Osteocyte (in vitro differentiated cells): ENCODE measurements around the gene DNAJC11. TPM values are rescaled to one million over a fixed set of nuclear protein-coding genes. Genes with fewer than 3 reads are reported as not detected.
A peak's percentile ranks its signal among the peaks of the same experiment; 100 is the strongest.
"Not testable (repeated sequence)": the region's sequence is repeated elsewhere in the genome, so short reads cannot be mapped to it uniquely, and the experiment has no call there.

Experiments
- DNase-seq: peaks from one replicate; pipeline ENCODE4 v3.0.0; 2021; ENCODE audit warnings: mixed read lengths; ENCODE audit not compliant: unreplicated experiment; ENCODE audit errors: extremely low spot score
- H3K27ac Mint-ChIP-seq: one replicate; pipeline ENCODE4 v1.8.0; 2021; ENCODE audit warnings: mild to moderate bottlenecking, mixed read lengths; ENCODE audit not compliant: unreplicated experiment
- H3K27me3 Mint-ChIP-seq: one replicate; pipeline ENCODE4 v1.8.0; 2021; ENCODE audit warnings: mixed read lengths; ENCODE audit not compliant: unreplicated experiment
- H3K36me3 Mint-ChIP-seq: one replicate; pipeline ENCODE4 v1.8.0; 2021; ENCODE audit warnings: mixed read lengths; ENCODE audit not compliant: unreplicated experiment
- H3K4me1 Mint-ChIP-seq: one replicate; pipeline ENCODE4 v1.8.0; 2021; ENCODE audit warnings: mixed read lengths; ENCODE audit not compliant: unreplicated experiment
- H3K4me3 Mint-ChIP-seq: one replicate; pipeline ENCODE4 v1.8.0; 2021; ENCODE audit warnings: mild to moderate bottlenecking, moderate library complexity, mixed read lengths; ENCODE audit not compliant: unreplicated experiment
- H3K9me3 Mint-ChIP-seq: one replicate; pipeline ENCODE4 v1.8.0; 2021; ENCODE audit warnings: mixed read lengths; ENCODE audit not compliant: unreplicated experiment
- CTCF ChIP-seq: fragments of 200-600 bp; sonication (generic); IDR thresholded peaks from 2 replicates; pipeline ENCODE4 v1.5.0; 2021; ENCODE audit warnings: antibody characterized with exemption, mild to moderate bottlenecking, moderate library complexity
- total RNA-seq: library from RNA; stranded (reverse); gene quantifications from 2 replicates; pipeline ENCODE4 v1.2.1, GENCODE V29; 2021

DNAJC11 gene
- total RNA-seq, 1 donor from 2014 or later: 52.9 TPM

GRCh38 chr1:6602669-6603237, 98.9 kb downstream of the DNAJC11 start, which contains the start of gene KLHL21:
KLHL21 (minus strand) TSS chr1:6602869; CDS start chr1:6602817, 52 bp downstream.
- H3K4me1 Mint-ChIP-seq: peaks cover 31% of the 10 kb centered on the region
- H3K4me3 Mint-ChIP-seq: peak within 1 kb of the TSS; percentile 96
- no peaks in the 10 kb centered on the region for H3K36me3 Mint-ChIP-seq
- H3K27me3 Mint-ChIP-seq: no peaks in the 10 kb centered on the region
- no peak for TF ChIP-seq CTCF
- peak within 1 kb of the TSS; percentile 99 for H3K27ac Mint-ChIP-seq
- peak; percentile 95 for DNase-seq
- H3K9me3 Mint-ChIP-seq: no peaks in the 10 kb centered on the region

- DNase-seq: no peak
- Mint-ChIP-seq H3K4me3 (peak overlapping the region; percentile 96), H3K27ac (peak overlapping the region; percentile 93), H3K4me1 (peaks cover 31% of the 10 kb centered on the region), H3K36me3 (no peaks in the 10 kb centered on the region), H3K9me3 (no peaks in the 10 kb centered on the region), H3K27me3 (no peaks in the 10 kb centered on the region)
- no peak for TF ChIP-seq CTCF
These were observed 99.5 kb downstream of the DNAJC11 start for GRCh38 chr1:6601923-6602668.

- Mint-ChIP-seq H3K9me3 (no peaks in the 10 kb centered on the region), H3K27me3 (no peaks in the 10 kb centered on the region), H3K36me3 (peaks cover 2% of the 10 kb centered on the region), H3K4me1 (peaks cover 34% of the 10 kb centered on the region), H3K4me3 (peak overlapping the region; percentile 96), H3K27ac (peak overlapping the region; percentile 93)
- TF ChIP-seq CTCF: no peak
- DNase-seq: no peak
These were observed 100.3 kb downstream of the DNAJC11 start for GRCh38 chr1:6601049-6601922.

- Mint-ChIP-seq H3K4me3 (peak overlapping the region; percentile 96), H3K27me3 (no peaks in the 10 kb centered on the region), H3K4me1 (peaks cover 35% of the 10 kb centered on the region), H3K36me3 (peaks cover 10% of the 10 kb centered on the region), H3K27ac (peak overlapping the region; percentile 93), H3K9me3 (no peaks in the 10 kb centered on the region)
- DNase-seq: no peak
- no peak for TF ChIP-seq CTCF
These were observed 101.1 kb downstream of the DNAJC11 start for GRCh38 chr1:6600410-6601048.

GRCh38 chr1:6599991-6600390, 101.6 kb downstream of the DNAJC11 start:
- peak overlapping the region; percentile 96 for H3K4me3 Mint-ChIP-seq
- peaks cover 33% of the 10 kb centered on the region for H3K4me1 Mint-ChIP-seq
- H3K9me3 Mint-ChIP-seq, DNase-seq, H3K27me3 Mint-ChIP-seq: not testable (repeated sequence)
- peaks cover 14% of the 10 kb centered on the region for H3K36me3 Mint-ChIP-seq
- H3K27ac Mint-ChIP-seq: peak overlapping the region; percentile 93
